ENCODE data around the gene ERP44. TPM values are rescaled to one million over a fixed set of nuclear protein-coding genes. Genes with fewer than 3 reads are reported as not detected.

ERP44 gene
- polyA plus RNA-seq, 3 donors: 18.4 to 74.0 (median 66.3) TPM

GRCh38 chr9:100117316-100117715, 18.5 kb upstream of the ERP44 start:
- H3K9me3 ChIP-seq (replicated peaks in 1 of 2; ENCODE audit: control insufficient read depth in 1 of 2, insufficient read depth in 1 of 2, low read length in 2 of 2): no peaks in the 10 kb centered on the region
- no peaks in the 10 kb centered on the region for H3K27me3 ChIP-seq (ENCODE audit: control insufficient read depth in 2 of 2, insufficient read depth in 2 of 2, low read length in 2 of 2)
- H3K79me2 ChIP-seq (ENCODE audit: insufficient read depth, low read length): no peaks in the 10 kb centered on the region
- intact Hi-C loops (cut with micrococcal nuclease): no loop called here
- no peak overlapping the region for H3K4me2 ChIP-seq (replicated peaks; ENCODE audit: extremely low read depth, low read length, poor library complexity, severe bottlenecking)
- H3K36me3 ChIP-seq (replicated peaks in 1 of 2; ENCODE audit: control insufficient read depth in 1 of 2, insufficient read depth in 2 of 2, low read length in 2 of 2): no peaks in the 10 kb centered on the region
- TF ChIP-seq, protein P1, sequence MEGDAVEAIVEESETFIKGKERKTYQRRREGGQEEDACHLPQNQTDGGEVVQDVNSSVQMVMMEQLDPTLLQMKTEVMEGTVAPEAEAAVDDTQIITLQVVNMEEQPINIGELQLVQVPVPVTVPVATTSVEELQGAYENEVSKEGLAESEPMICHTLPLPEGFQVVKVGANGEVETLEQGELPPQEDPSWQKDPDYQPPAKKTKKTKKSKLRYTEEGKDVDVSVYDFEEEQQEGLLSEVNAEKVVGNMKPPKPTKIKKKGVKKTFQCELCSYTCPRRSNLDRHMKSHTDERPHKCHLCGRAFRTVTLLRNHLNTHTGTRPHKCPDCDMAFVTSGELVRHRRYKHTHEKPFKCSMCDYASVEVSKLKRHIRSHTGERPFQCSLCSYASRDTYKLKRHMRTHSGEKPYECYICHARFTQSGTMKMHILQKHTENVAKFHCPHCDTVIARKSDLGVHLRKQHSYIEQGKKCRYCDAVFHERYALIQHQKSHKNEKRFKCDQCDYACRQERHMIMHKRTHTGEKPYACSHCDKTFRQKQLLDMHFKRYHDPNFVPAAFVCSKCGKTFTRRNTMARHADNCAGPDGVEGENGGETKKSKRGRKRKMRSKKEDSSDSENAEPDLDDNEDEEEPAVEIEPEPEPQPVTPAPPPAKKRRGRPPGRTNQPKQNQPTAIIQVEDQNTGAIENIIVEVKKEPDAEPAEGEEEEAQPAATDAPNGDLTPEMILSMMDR (IDR thresholded peaks at IDR 0.05): no peak
- no peak overlapping the region for H3K27ac ChIP-seq (ENCODE audit: low read depth in 1 of 2, low read length in 2 of 2)
- Mint-ChIP-seq H3K4me3 (no peak overlapping the region), H3K4me1 (peaks cover 4% of the 10 kb centered on the region), H3K27ac (peak overlapping the region in 1 of 7 donors; percentile 50), H3K9me3 (peaks cover 0 to 4% (median 0%) of the 10 kb centered on the region in 7 donors), H3K27me3 (ENCODE audit: low read depth in 3 of 3) (no peaks in the 10 kb centered on the region), H3K36me3 (peaks cover 9 to 26% of the 10 kb centered on the region in 2 donors)
- no peak for DNase-seq
- H3K4me3 ChIP-seq (replicated peaks in 1 of 3; ENCODE audit: low read depth in 2 of 3, low read length in 3 of 3): no peak overlapping the region
- H3K4me1 ChIP-seq (ENCODE audit: control insufficient read depth in 1 of 2, insufficient read depth in 2 of 2, low read length in 2 of 2): no peaks in the 10 kb centered on the region
- H2AFZ ChIP-seq (ENCODE audit: insufficient read depth, low read depth, low read length, poor library complexity, severe bottlenecking): no peak overlapping the region
- no peak overlapping the region for H3K9ac ChIP-seq (ENCODE audit: insufficient read depth, low read length, poor library complexity, severe bottlenecking)
- 95% methylated on average over 4 of the region's 25 CpGs for WGBS (ENCODE audit: insufficient coverage)
- no peaks in the 10 kb centered on the region for H4K20me1 ChIP-seq (ENCODE audit: insufficient read depth, low read length)

GRCh38 chr9:100112677-100113336, 14.0 kb upstream of the ERP44 start:
- no peaks in the 10 kb centered on the region for H4K20me1 ChIP-seq (ENCODE audit: insufficient read depth, low read length)
- intact Hi-C loops (cut with micrococcal nuclease): no loop called here
- WGBS (ENCODE audit: insufficient coverage): no CpG with 5 or more reads among the region's 2 CpGs
- peaks cover 11 to 18% of the 10 kb centered on the region in 2 donors for H3K36me3 ChIP-seq (replicated peaks in 1 of 2; ENCODE audit: control insufficient read depth in 1 of 2, insufficient read depth in 2 of 2, low read length in 2 of 2)
- Mint-ChIP-seq H3K27me3 (ENCODE audit: low read depth in 3 of 3) (no peaks in the 10 kb centered on the region), H3K27ac (no peak overlapping the region), H3K4me3 (no peak overlapping the region), H3K9me3 (peaks cover 0 to 4% (median 0%) of the 10 kb centered on the region in 7 donors), H3K36me3 (peaks cover 8 to 19% of the 10 kb centered on the region in 2 donors), H3K4me1 (peaks cover 12% of the 10 kb centered on the region)
- no peaks in the 10 kb centered on the region for H3K9me3 ChIP-seq (replicated peaks in 1 of 2; ENCODE audit: control insufficient read depth in 1 of 2, insufficient read depth in 1 of 2, low read length in 2 of 2)
- H3K4me3 ChIP-seq (replicated peaks in 1 of 3; ENCODE audit: low read depth in 2 of 3, low read length in 3 of 3): no peak overlapping the region
- no peak overlapping the region for H2AFZ ChIP-seq (ENCODE audit: insufficient read depth, low read depth, low read length, poor library complexity, severe bottlenecking)
- no peaks in the 10 kb centered on the region for H3K27me3 ChIP-seq (ENCODE audit: control insufficient read depth in 2 of 2, insufficient read depth in 2 of 2, low read length in 2 of 2)
- DNase-seq: no peak
- H3K9ac ChIP-seq (ENCODE audit: insufficient read depth, low read length, poor library complexity, severe bottlenecking): no peak overlapping the region
- no peak overlapping the region for H3K27ac ChIP-seq (ENCODE audit: low read depth in 1 of 2, low read length in 2 of 2)
- no peak overlapping the region for H3K4me2 ChIP-seq (replicated peaks; ENCODE audit: extremely low read depth, low read length, poor library complexity, severe bottlenecking)
- TF ChIP-seq, protein P1 (IDR thresholded peaks at IDR 0.05): no peak
- peaks cover 3% of the 10 kb centered on the region for H3K79me2 ChIP-seq (ENCODE audit: insufficient read depth, low read length)
- no peaks in the 10 kb centered on the region for H3K4me1 ChIP-seq (ENCODE audit: control insufficient read depth in 1 of 2, insufficient read depth in 2 of 2, low read length in 2 of 2)

Data from CD14-positive monocyte (primary cell).